ENCODE results near the gene KLHL12. TPM values are rescaled to one million over a fixed set of nuclear protein-coding genes. Genes with fewer than 3 reads are reported as not detected.

The KLHL12 gene
- polyA plus RNA-seq, 1 donor: 19.7 TPM

Other genes with a start within 250 kb of the KLHL12 start
- 0.39 TPM for gene SYT2, start 216.8 kb downstream of the KLHL12 start, polyA plus RNA-seq (ENCODE audit: insufficient read length)
- 43.0 TPM for gene KDM5B, start 118.8 kb downstream of the KLHL12 start, polyA plus RNA-seq (ENCODE audit: insufficient read length)
- gene PCAT6, start 116.3 kb downstream of the KLHL12 start, polyA plus RNA-seq (ENCODE audit: insufficient read length): 2.7 TPM
- 6.2 TPM for gene RABIF, start 38.1 kb downstream of the KLHL12 start, polyA plus RNA-seq (ENCODE audit: insufficient read length)
- gene ADIPOR1, start 31.1 kb upstream of the KLHL12 start, polyA plus RNA-seq (ENCODE audit: insufficient read length): 62.7 TPM
- gene CYB5R1, start 40.0 kb upstream of the KLHL12 start, polyA plus RNA-seq (ENCODE audit: insufficient read length): 94.4 TPM
- gene TMEM183A, start 80.1 kb upstream of the KLHL12 start, polyA plus RNA-seq (ENCODE audit: insufficient read length): 35.5 TPM
- gene PPFIA4, start 99.3 kb upstream of the KLHL12 start, polyA plus RNA-seq (ENCODE audit: insufficient read length): 69.4 TPM
- gene MYOG, start 158.8 kb upstream of the KLHL12 start, polyA plus RNA-seq (ENCODE audit: insufficient read length): 562 TPM
- gene ADORA1, start 200.5 kb upstream of the KLHL12 start, polyA plus RNA-seq (ENCODE audit: insufficient read length): 8.2 TPM
- 534 TPM for gene MYBPH, start 248.6 kb upstream of the KLHL12 start, polyA plus RNA-seq (ENCODE audit: insufficient read length)